K562 (cell line): ENCODE measurements around the gene CST8. TPM values are rescaled to one million over a fixed set of nuclear protein-coding genes. Genes with fewer than 3 reads are reported as not detected.

Experiments
- ATAC-seq: fragments of 200-7000 bp; cut with Tn5 transposase; 3 replicates; pipeline ENCODE4 v1.9.1; 2020; ENCODE audit warnings: moderate library complexity
- BruUV-seq: library from RNA; stranded (reverse); fragments of 400-500 nt; replicated peaks from 2 replicates; lab custom pipeline; 2021; lab: Mats Ljungman, UMichigan
- CTCF ChIA-PET: fragments of 300-600 bp; formaldehyde crosslinking; extraction: SDS; loops from one replicate; lab custom pipeline; 2021; ENCODE audit warnings: low intra/inter-chr PET ratio; lab: Yijun Ruan, JAX
- POLR2A ChIA-PET: fragments of 300-600, 350-650 bp; sonication (Branson Sonifier 250); formaldehyde crosslinking; extraction: SDS; loops from one replicate; lab custom pipeline; 2021; ENCODE audit warnings: antibody characterized with exemption, inconsistent platforms; lab: Yijun Ruan, JAX
- DNase-seq, 4 experiments: peaks; one replicate each; pipeline versions ENCODE4 v3.0.0 to v3.0.0-alpha.2; 2011 to 2018; ENCODE audit warnings: low spot score in 3 of 4, mixed read lengths in 3 of 4; ENCODE audit errors: extremely low read depth in 1 of 4
- FAIRE-seq: peaks from 2 replicates; lab custom pipeline; 2011; peaks lifted over from hg19 to GRCh38; lab: Jason Lieb, UNC
- H2AFZ ChIP-seq: 2 replicates; pipeline ENCODE4 v1.6.0; 2011; ENCODE audit warnings: low read depth, low read length, control low read depth, inconsistent platforms
- H3K27ac ChIP-seq: fragments of 200-600 bp; 3 replicates; pipeline ENCODE4 v1.8.0; 2011; ENCODE audit warnings: low read depth, mild to moderate bottlenecking, control low read depth, inconsistent platforms, low read length, moderate library complexity, mixed read lengths; ENCODE audit errors: extremely low read depth
- H3K27me3 ChIP-seq, 2 experiments: fragments of 300-600 bp in 1 of 2; 2 replicates in 1 of 2; 3 replicates in 1 of 2; pipeline versions ENCODE4 v1.6.0 to v1.8.0; 2011; ENCODE audit warnings: inconsistent platforms in 2 of 2, low read length in 2 of 2, mild to moderate bottlenecking in 1 of 2, mixed read lengths in 1 of 2, moderate library complexity in 1 of 2; ENCODE audit not compliant: control insufficient read depth in 2 of 2, insufficient read depth in 2 of 2
- H3K36me3 ChIP-seq: fragments of 300-600 bp; 3 replicates; pipeline ENCODE4 v1.8.0; 2011; ENCODE audit warnings: mild to moderate bottlenecking, low read length, inconsistent platforms; ENCODE audit not compliant: control insufficient read depth, insufficient read depth
- H3K4me1 ChIP-seq, 2 experiments: fragments of 200-600 bp in 1 of 2; replicated peaks in 1 of 2; 2 replicates in 1 of 2; 3 replicates in 1 of 2; pipeline versions ENCODE4 v1.5.1 to v1.8.0; 2011; ENCODE audit warnings: inconsistent platforms in 2 of 2, low read length in 2 of 2, mild to moderate bottlenecking in 1 of 2, mixed read lengths in 1 of 2, moderate library complexity in 1 of 2; ENCODE audit not compliant: control insufficient read depth in 2 of 2, insufficient read depth in 2 of 2
- H3K4me2 ChIP-seq: 2 replicates; pipeline ENCODE4 v1.6.1; 2011; ENCODE audit warnings: low read length, control low read depth, inconsistent platforms, mixed read lengths; ENCODE audit not compliant: insufficient read depth
- H3K4me3 ChIP-seq: fragments of 200-600 bp; sonication (generic), shearing (Covaris generic); 2 replicates; pipeline ENCODE4 v1.5.1; 2016; ENCODE audit warnings: control low read depth, inconsistent platforms
- H3K79me2 ChIP-seq: fragments of 200-600 bp; 3 replicates; pipeline ENCODE4 v1.8.0; 2011; ENCODE audit warnings: low read length, inconsistent platforms; ENCODE audit not compliant: control insufficient read depth, insufficient read depth
- H3K9ac ChIP-seq, 2 experiments: 2 replicates each; pipeline versions ENCODE4 v1.6.0 to v1.6.1; 2011; ENCODE audit warnings: low read depth in 2 of 2, low read length in 2 of 2, control low read depth in 1 of 2, inconsistent platforms in 1 of 2, mild to moderate bottlenecking in 1 of 2, mixed read lengths in 1 of 2; ENCODE audit not compliant: insufficient read depth in 1 of 2
- H3K9me1 ChIP-seq: one replicate; pipeline ENCODE4 v1.6.0; 2011; ENCODE audit warnings: inconsistent platforms, mild to moderate bottlenecking, low read length, moderate library complexity; ENCODE audit not compliant: control insufficient read depth, insufficient read depth
- H3K9me3 ChIP-seq: replicated peaks from 2 replicates; pipeline ENCODE4 v1.5.1; 2011; ENCODE audit warnings: low read depth, low read length, inconsistent platforms; ENCODE audit not compliant: control insufficient read depth, insufficient read depth
- H4K20me1 ChIP-seq: replicated peaks from 2 replicates; pipeline ENCODE4 v1.6.1; 2011; ENCODE audit warnings: low read length, inconsistent platforms, mixed read lengths; ENCODE audit not compliant: control insufficient read depth, insufficient read depth
- BHLHE40 ChIP-seq: IDR thresholded peaks from 2 replicates; pipeline ENCODE4 v1.6.1; 2011; ENCODE audit warnings: low read length, improper control_type of control experiment
- CAMTA2 ChIP-seq: fragments of 250-450 bp; sonication (Bioruptor Pico); conservative IDR thresholded peaks from 2 replicates; pipeline ENCODE4 v1.5.1; 2022
- CHCHD3 ChIP-seq: fragments of 250-450 bp; sonication (Bioruptor Pico); IDR thresholded peaks from 2 replicates; pipeline ENCODE4 v2.1.2; 2022; ENCODE audit warnings: mild to moderate bottlenecking
- GTF2A2 ChIP-seq: IDR thresholded peaks from 2 replicates; pipeline ENCODE4 v1.6.1; 2016; ENCODE audit warnings: mild to moderate bottlenecking, missing genetic modification characterization, missing compliant biosample characterization
- MYBL2 ChIP-seq, 2 experiments: fragments of 450-650 bp in 1 of 2; sonication (generic) in 1 of 2; formaldehyde crosslinking in 1 of 2; IDR thresholded peaks; 2 replicates each; pipeline versions ENCODE4 v1.6.1 to v1.8.1; 2017 to 2022; ENCODE audit warnings: borderline replicate concordance in 1 of 2, inconsistent platforms in 1 of 2, low read depth in 1 of 2, mild to moderate bottlenecking in 1 of 2, missing genetic modification reagents in 1 of 2, moderate library complexity in 1 of 2
- PTRF ChIP-seq: fragments of 450-650 bp; IDR thresholded peaks from 2 replicates; pipeline ENCODE4 v1.6.1; 2016; ENCODE audit warnings: mild to moderate bottlenecking, missing genetic modification characterization, missing compliant biosample characterization
- SETDB1 ChIP-seq: IDR thresholded peaks from one replicate; pipeline ENCODE4 v1.6.1; 2012; ENCODE audit warnings: low read length, control low read depth, inconsistent platforms
- SMARCA4 ChIP-seq: fragments of 450-650 bp; IDR thresholded peaks from 2 replicates; pipeline ENCODE4 v1.6.1; 2016
- TEAD1 ChIP-seq, 2 experiments: fragments of 450-650 bp in 1 of 2; sonication (generic) in 1 of 2; formaldehyde crosslinking; IDR thresholded peaks; 2 replicates each; pipeline versions ENCODE4 v1.4.0 to v1.8.0; 2020 to 2022; ENCODE audit warnings: mild to moderate bottlenecking in 2 of 2, missing genetic modification reagents in 1 of 2
- TEAD2 ChIP-seq: fragments of 450-650 bp; IDR thresholded peaks from 2 replicates; pipeline ENCODE4 v1.6.1; 2016; ENCODE audit warnings: missing genetic modification characterization, control low read depth, missing compliant biosample characterization
- ZNF165 ChIP-seq: fragments of 250-450 bp; sonication (Bioruptor Pico); IDR thresholded peaks from 2 replicates; pipeline ENCODE4 v1.4.0; 2020; ENCODE audit warnings: borderline replicate concordance
- ZNF561 ChIP-seq: fragments of 450-650 bp; formaldehyde crosslinking; conservative IDR thresholded peaks from 2 replicates; pipeline ENCODE4 v1.4.0; 2020; ENCODE audit warnings: mild to moderate bottlenecking, moderate library complexity
- WGBS: fragments of 100-300 bp; shearing (Covaris generic); methylation state at CpG from one replicate; pipeline ENCODE4 v1.1.6; 2016; ENCODE audit warnings: low coverage, mixed read lengths; ENCODE audit not compliant: insufficient coverage; ENCODE audit errors: missing lambda C conversion rate; 5-methylcytosine and 5-hydroxymethylcytosine counted together
- in situ Hi-C: fragments of 300-500 bp; cut with MboI; formaldehyde crosslinking; loops from 4 replicates; pipeline ENCODE4 v1.15.0; 2018; ENCODE audit warnings: inconsistent platforms, mixed read lengths
- intact Hi-C: fragments of 100-400 bp; cut with micrococcal nuclease; formaldehyde crosslinking; loops from 2 replicates; pipeline ENCODE4 v1.14.2; 2022
- polyA plus RNA-seq, 8 experiments: library from polyadenylated mRNA; depleted of rRNA in 4 of 8; stranded (reverse) in 5 of 8; unstranded in 3 of 8; fragments of >200 nt; fragmentation: Nextera tagmentation in 2 of 8; fragmentation: Illumina TruSeq in 1 of 8; extraction: Ambion mirVana in 2 of 8; extraction: Trizol in 1 of 8; gene quantifications; 2 replicates each; pipeline versions ENCODE4 v1.2.1 to v1.2.3, GENCODE V29; 2011 to 2014; ENCODE audit warnings: inconsistent platforms in 1 of 8, missing spikeins in 1 of 8
- total RNA-seq, 7 experiments: library from RNA; depleted of rRNA in 6 of 7; stranded (reverse); fragments of >200 nt in 6 of 7; fragmentation: Illumina TruSeq in 2 of 7; extraction: Trizol in 2 of 7; gene quantifications; 2 replicates each; pipeline versions ENCODE4 v1.2.1 to v1.2.3, GENCODE V29; 2011 to 2021; ENCODE audit warnings: low replicate concordance in 1 of 7

CST8 gene
- total and polyA plus RNA-seq, 9 of the 15 experiments (the other 6 are each of a cell fraction or from before 2014, with no cell fraction given) = not detected

GRCh38 chr20:23476015-23476754 is 14.7 kb upstream of the CST8 start:
- DNase-seq (no peak), FAIRE-seq (no peak), ATAC-seq (no peak)
- ChIA-PET POLR2A (no interaction called here), CTCF (no interaction called here)
- no peaks in the 10 kb centered on the region for H3K9me1 ChIP-seq
- H3K9me3 ChIP-seq = no peaks in the 10 kb centered on the region
- H3K4me1 ChIP-seq = no peaks in the 10 kb centered on the region
- TF ChIP-seq GTF2A2 (tag) (no peak), SMARCA4 (no peak), TEAD2 (tag) (no peak), MYBL2 (IDR thresholded peaks at IDR 0.05; ENCODE audit: low read depth) (no peak), MYBL2 (CRISPR knock-in tag; IDR thresholded peaks at IDR 0.05; ENCODE audit: borderline replicate concordance) (no peak), CAMTA2 (no peak), PTRF (tag) (no peak), ZNF165 (no peak), TEAD1 (CRISPR knock-in tag; IDR thresholded peaks at IDR 0.05) (no peak), ZNF561 (CRISPR knock-in tag) (no peak), SETDB1 (no peak), BHLHE40 (no peak), CHCHD3 (no peak)
- no peaks in the 10 kb centered on the region for H3K36me3 ChIP-seq
- no peak overlapping the region for H3K4me3 ChIP-seq
- H3K79me2 ChIP-seq = no peaks in the 10 kb centered on the region
- WGBS = 0% methylated on average over 4 of the region's 6 CpGs
- H2AFZ ChIP-seq = no peak overlapping the region
- H3K9ac ChIP-seq = no peak overlapping the region
- peaks cover 0 to 10% of the 10 kb centered on the region in 2 experiments; a peak in 2 of 5 replicates for H3K27me3 ChIP-seq
- no peak overlapping the region for H3K4me2 ChIP-seq
- intact Hi-C loops (no loop called here), in situ Hi-C loops (no loop called here)
- H4K20me1 ChIP-seq = no peaks in the 10 kb centered on the region
- BruUV-seq = no TSS peak
- H3K27ac ChIP-seq = no peak overlapping the region
